ENCODE results near the gene MACF1.
"Not testable (repeated sequence)": the region's sequence is repeated elsewhere in the genome, so short reads cannot be mapped to it uniquely, and the experiment has no call there.

MACF1 gene

DNA sequence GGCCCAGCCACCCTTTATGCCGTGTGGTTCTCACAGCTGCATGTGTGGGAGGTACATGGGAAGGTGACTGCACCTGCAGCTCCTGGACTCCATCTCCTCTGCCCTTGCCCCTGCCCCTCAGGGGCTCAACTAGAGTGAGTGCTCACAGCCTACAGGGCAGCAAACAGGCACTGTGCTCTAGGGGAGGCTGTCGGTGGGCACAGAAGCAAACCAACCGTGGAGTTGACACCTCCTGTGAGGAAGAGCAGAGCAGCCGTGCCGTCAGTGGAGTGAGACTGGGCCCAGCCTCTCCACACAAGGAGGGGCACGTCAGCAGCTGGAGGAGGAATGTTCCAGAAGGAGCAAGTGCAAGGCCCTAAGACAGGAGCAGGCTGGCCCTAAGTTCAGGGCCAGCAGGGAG, 319.7 kb downstream of the MACF1 start:
- no peak for DNase-seq

- DNase-seq, result no peak
These were observed 320.3 kb downstream of the MACF1 start for GRCh38 chr1:39524591-39525365.

GRCh38 chr1:39525366-39526165, 321.1 kb downstream of the MACF1 start:
- no peak for DNase-seq

- DNase-seq, result no peak
These were observed 322.1 kb downstream of the MACF1 start for GRCh38 chr1:39526466-39527189.

GRCh38 chr1:39527190-39527579, 322.7 kb downstream of the MACF1 start:
- DNase-seq, result not testable (repeated sequence)

DNA sequence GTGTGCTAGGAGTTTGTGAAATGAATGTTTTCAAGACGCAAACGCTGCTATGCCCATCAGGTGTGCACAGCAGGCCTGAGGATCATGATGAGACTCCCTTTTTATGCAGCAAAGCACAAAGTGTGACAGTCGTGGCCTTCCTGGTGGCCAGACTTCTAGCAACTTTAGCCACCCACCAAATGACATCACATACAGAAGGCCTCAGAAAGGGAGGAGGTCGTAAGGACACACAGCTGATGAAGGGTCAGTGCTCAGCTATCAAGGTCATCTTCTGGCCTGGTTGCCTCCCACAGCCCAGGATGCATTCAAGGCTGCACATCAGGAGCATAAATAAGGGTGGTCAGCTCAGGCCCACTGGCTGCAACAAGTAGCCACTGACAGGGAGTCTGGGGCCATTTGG, 323.6 kb downstream of the MACF1 start:
- no peak for DNase-seq

- DNase-seq, result no peak
These were observed 325.5 kb downstream of the MACF1 start for GRCh38 chr1:39529901-39530535.

- DNase-seq, result no peak
These were observed 327.0 kb downstream of the MACF1 start for GRCh38 chr1:39531526-39531925.

DNA sequence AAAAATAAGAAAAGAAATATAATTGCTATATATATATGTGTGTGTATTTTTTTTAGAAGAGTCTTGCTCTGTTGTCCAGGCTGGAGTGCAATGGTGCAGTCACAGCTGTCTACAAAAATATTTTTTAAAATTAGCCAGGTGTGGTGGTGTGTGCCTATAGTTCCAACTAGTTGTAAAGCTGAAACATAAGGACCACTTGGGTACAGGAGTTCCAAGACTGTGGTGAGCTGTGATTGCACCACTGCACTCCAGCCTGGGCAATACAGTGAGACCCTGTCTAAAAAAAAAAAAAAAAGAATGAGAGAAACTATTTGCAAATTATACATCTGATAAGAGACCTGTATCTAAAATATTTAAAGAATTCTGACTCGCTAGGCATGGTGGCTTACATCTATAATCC, 328.9 kb downstream of the MACF1 start:
- no peak for DNase-seq

All from SW 1271 (cell line).